HG03196 (cell line): Measurements from ENCODE around the gene GRIN2B.

Experiments used
- ATAC-seq: cut with Tn5 transposase; IDR thresholded peaks from one replicate; pipeline ENCODE4 v1.9.1; 2021; ENCODE audit not compliant: unreplicated experiment

The GRIN2B gene

DNA sequence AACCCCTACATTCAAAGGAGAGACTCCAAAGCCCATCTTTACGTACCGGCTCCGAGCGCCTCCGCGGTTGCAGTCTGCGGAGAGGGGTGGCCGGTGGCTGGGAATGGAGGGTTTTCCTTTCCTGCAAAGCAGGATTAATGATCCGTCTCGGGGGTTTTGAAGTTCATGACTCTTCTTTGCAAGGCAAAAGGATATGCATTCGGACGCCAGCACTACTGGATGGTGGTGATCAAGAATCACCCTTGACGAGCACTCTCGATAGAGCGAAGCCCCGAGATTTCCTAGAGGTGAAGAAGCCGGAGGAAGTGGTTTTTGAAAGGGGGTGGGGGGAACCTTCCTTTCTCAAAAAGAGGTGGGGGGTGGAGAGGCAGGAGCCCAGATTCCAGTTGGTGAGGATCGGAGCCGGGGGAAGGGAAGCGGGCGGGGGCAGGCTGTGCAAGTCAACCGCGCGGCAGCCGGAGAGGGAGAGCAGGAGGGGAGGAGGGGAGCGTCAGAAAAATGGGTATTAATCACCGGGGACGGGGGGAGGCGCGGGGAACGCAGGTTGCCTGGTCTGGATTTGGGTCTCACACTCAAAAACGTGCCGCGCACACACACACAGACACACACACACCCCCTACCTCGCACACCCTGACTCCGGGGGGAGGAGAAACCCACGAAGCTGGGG is at the start of gene GRIN2B:
TSS of gene GRIN2B (minus strand) at position 307 of the 667 bp plus-strand sequence. CDS start 115,394 bp downstream, outside the sequence.
- ATAC-seq: no peak

DNA sequence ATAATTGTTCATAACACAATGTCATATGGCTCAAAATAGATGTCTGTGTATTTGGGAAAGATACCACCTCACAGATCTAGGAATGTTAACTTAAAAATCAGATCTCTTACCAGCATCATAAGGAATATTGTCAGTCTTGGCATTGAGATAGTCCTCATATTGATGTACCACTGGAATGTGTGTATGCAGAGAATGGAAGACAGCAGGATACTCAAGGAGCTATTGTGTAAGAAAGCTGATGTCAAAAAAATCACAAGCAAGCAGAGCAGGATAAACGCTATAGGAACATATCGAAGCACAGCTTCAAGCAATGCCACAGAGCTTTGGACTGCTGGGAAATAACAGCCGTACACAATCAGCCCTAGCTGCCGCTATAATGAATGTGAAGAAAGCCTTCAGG is 45.1 kb upstream of the GRIN2B start:
- ATAC-seq: no peak

DNA sequence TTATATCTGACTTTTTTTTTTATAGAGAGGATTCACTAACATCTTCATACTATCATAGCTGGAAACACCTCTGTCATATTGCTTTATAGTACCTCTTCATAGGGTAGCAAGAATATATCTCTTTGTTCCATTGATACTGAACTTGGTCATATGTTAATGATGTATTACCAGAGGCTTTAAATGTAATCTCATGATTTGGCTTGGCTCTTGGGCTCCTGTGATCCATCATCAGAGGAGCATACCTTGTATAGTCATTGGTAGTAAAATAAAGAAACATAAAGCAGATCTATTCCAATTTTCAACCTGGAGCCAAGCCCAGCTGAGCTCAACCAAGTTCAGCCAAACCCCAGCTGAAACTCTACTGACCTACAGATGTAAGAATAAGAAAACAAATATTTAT is 43.2 kb upstream of the GRIN2B start:
- no peak for ATAC-seq

DNA sequence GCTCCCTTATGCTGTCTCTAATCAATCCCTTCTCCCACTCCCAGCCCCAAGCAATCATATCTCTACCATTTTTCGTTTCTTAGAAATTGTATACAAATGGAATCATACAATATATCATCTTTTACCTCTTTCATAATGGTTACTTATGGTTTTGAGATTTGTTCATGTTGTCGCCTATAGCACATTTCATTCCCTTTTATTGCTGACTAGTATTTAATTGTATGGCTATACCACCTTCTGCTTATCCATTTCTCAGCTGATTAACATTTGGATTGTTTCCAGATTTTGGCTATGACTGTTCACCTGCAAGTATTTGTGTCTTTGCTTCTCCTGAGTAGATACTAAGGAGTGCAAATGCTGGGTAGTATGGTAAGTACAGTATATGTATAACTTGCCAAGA is 36.7 kb upstream of the GRIN2B start:
- ATAC-seq: no peak

DNA sequence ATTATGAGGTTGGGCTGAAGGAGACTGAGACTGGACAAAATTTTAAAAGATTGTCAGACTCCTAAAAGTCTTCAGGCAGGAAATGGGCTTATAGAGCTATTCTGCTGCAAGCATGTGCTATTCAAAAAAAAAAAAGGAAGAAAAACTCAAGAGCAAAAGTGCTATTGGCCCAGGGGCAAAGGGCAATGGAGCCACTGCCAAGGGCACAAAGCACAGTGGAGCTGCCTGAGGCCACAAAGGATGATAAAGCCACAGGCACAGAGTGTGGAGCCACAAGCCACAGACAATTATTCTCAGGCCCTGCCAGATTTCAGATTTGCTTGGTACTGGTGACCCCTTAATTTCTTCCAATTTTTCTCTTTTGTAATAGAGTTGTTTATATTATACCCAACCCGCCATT is 29.6 kb upstream of the GRIN2B start:
- no peak for ATAC-seq

DNA sequence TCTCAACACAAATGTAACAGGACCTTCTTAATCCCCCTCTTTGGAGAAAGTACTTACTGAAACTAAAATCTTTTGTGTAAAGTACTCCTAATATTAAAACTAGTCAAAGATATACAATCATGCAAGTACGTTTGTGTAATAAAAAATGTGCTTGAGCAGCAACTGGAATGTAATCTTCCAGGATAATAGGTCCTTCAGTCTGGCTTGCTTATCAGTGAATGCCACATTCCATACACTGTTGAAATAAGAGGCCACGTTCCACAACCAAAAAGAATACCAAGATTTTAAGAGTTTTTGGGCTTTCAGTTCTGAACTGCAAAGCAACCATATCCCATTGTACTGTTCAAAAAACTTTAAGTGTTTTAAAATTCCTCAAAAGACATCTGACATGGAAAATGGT is 26.2 kb upstream of the GRIN2B start:
- no peak for ATAC-seq

DNA sequence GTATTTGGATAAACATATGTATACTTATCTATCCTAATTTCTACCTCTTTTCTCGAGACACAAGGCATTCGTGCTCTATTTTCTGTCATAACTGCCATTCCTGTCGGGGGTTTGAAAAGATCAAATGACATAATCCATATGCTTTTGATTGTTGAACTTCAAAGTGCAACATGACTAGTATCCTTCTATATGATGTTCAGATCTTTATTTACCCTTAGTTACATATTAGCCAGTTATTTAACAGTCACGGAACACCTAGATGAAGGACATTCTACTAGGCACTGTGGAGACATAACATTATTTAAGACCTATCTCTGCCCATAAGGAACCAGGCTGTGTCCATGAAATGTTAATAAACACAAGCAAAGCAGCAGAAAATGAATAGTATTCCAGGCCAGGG is 11.2 kb upstream of the GRIN2B start:
- no peak for ATAC-seq

DNA sequence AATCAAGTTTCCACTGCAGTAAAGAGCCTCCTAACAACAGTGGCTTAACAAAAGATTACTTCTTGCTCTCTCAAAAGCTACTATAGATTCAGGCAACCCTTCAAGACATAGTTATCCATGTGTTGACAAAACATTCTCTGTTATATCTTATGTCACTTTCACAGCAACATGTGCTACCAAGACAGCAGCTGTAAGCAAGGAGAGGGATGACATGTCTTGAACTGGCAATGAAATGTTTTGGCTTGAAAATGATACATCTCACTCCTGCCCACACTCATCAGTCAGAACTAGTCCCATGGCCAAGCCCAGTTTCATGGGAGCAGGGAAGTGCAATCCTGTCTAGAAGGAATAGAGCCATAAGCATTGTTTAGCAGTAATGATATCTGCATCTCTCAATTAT is 10.7 kb upstream of the GRIN2B start:
- ATAC-seq: no peak

DNA sequence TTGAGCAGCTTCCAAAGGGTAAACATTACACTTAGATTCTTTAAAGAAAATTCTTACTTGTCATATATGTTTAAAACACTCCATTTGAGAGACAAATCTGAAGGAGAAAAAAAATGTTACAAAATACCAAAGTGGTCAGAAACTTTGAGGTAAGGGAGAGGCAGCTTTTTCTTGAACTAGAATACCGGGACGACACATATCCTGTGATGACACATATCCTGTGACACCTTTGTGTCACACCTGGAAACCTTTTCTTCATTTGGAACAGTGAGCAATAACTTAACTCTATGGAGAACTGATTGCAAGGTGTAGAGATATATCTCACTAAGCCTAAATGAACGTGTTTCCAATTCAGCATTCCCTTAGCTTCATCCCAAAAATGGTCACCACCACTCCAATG is 4.6 kb upstream of the GRIN2B start:
- ATAC-seq: no peak

DNA sequence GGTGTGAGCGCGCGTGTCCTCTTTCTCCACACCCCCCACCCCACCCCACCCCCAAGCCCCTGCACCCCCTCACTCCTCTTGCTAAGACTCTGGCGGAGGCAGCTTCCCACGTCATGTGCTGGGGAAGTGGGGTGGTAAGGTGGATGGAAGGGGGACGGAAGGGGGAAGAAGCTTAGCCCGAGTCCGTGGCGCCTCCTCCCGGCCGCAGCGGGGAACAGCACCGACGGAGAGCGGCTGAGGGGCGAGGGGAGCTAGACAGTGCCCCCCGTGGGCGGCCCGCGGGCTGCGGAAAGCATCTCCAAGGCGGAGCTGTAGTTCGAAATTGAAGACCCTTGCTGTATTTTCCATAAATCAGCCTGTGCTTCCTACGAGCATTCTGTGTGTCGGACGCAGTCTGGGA is 588 bp upstream of the GRIN2B start:
- no peak for ATAC-seq

DNA sequence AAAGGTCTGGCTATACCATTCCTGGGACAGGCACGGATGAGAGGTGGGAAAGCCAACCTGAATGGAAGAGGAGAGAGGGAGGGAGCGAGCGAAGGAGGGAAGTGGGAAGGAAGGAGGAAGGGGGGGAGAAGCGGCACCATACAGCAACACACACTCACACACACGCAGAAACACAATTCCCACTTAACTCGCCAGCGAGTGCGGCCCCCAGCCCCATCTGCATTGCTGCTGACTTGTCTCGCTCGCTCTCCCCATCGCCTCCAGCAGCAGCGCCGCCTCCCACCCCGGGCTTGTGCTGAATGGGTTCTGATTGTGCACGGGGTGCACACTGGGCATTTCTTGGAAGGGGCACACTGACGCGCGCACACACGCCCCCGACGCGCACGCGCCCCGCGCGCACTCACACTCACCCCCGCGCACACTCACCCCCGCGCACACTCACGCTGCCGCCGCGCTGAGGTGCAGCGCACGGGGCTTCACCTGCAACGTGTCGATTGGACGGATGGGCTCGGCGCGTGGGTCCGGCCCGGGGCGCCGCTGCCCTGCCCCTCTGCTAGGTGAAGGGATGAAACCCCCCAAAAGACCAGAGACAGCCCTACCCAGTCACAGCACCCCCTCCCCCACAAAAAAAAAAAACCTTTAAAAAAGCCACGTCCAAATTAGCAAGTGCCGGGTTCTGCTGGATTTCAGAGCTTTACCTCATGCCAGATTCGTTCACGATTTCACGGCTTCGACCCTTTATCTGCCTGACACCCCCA is 685 bp downstream of the GRIN2B start:
- ATAC-seq: no peak

DNA sequence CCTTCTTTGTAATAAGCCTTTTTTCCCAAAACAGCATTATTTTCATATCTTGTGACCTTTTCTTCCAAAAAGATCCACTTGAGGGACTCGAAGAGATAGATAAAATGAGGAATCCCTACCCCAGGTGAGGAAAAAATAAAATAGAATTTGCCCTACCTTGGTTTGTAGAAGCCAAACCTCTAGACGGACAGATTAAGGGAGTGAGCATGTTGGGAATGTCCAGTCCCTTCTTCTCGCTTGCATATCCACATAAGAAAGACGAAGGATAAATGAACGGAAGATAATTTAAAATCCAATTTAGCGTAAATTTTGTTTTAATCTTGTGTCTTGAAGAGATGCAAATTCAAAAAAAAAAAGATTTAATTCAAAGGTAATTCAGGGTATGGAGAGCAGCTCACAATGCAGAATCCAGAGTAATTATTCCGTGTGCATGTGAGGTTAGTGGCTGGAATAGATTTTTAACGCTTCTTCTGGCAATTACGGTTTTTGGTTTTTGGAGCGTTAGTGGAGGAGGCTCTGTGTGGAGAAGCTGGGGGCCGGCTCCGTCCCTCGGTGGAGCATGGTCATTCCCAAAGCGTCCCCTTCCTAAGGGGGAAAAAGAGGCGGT is 1.5 kb downstream of the GRIN2B start:
- ATAC-seq: no peak

DNA sequence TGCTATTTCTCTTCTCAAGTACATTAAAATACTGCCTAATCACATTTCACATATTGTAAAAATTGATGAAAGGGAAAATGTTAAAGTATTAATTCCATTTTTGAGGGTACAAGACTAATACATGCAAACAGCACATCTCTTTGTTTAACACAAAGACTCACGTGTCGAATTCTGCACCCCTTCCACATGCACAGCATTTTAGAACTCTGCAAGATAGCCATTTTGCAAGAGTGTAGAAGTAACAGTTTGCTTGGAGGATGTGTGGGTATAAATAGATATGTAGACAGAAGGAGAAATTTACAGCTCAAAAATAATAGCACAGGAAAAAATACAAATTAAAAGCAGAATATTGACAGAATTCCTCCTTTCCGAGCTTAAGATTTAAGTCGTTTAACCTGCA is 2.5 kb downstream of the GRIN2B start:
- ATAC-seq: no peak

DNA sequence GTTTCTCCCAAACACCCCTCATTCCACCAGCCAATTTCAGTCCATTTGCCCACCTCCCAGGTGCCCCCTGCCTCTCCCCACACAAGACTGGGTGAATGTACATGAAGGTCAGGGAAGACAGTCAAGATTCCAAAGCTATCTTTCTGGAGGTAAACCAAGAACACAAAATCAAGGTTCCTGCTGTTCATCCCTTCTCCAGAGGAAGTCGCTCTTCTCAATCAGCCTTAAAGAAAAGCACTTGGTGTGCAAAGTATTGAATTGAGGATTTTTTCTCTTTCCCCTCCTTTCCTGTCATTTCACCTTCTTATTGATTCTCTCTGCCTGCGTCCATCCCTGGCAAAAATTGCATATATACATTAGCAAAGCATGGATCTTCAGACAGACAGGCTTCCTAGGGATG is 4.5 kb downstream of the GRIN2B start:
- no peak for ATAC-seq

DNA sequence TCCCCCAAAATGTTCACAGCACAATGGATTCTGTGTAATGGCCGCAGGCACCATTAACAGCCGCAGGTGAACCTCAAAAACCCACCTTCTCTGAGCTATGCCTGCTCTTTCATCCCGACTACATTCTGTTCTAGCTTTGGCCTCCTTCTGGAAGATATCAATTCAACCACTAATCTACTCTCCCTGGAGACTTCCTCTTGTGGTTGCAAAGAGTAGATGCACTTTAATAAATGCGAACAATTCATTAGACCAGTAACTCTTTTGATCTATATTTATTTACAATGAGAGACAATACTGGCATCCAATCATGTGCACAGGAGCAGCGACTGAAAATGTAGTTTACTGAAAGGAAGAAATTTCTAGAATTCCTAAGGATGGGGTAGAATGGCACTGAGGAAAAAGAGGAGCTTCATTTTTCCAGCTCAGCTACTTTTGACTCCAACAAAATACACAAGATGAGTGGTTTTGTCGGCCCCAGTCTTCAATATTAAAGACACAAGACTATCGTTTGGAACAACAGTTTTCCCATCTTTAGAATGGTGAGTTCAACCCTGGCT is 5.3 kb downstream of the GRIN2B start:
- ATAC-seq: no peak

DNA sequence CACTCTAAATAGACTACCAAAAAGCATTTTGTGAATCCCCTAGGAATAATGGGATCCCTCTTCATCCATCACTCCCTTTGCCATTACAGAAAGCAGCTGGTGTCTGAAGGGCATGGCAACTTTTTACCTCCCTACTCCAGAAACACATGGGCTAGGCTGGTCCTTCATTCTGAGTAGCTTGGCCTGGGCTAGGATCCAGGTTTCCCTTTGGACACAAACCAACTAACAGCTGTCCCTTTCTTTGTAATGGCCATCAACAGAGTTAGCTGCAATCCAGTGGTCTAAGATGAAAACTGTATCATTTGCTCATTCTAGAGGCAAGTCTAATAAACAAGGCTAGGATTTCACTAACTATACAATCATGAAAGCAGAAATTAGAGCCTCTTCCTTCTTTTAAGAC is 7.4 kb downstream of the GRIN2B start:
- ATAC-seq: no peak

DNA sequence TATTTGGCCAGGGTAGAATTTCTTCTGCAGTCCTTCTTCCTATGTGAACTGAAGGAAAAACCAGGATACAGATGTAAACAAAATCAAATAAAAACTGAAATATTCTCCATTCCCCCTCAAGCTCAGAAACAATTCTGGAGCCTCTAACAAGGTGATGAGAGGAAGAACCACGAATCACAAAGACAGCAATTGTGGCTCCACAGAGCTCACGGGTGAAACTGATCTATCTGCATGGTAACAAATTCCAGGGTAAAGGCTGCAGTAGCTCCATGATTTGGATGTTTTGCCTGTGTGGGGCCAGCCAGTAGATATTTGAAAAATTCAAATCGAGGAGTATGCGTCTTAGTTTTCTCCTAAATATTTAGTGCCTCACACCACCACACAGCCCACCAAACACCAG is 10.6 kb downstream of the GRIN2B start:
- no peak for ATAC-seq

DNA sequence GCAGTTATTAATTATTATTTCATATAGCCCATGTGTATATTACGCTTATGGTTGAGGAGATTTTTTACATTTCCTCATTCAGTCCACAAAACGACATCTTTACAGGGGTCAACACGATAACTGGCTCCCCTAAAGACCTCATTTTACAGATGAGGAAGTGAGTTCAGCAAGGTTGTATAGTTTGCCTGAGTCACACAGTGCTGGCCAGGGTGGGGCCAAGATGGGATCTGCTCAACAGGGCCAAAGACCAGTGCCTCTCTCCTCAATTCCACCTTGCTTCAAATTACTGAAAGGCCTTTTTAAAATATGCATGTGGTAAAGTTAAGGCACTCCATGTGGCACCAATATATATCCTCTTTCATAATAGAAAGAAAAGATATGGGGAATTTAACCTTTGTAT is 13.1 kb downstream of the GRIN2B start:
- ATAC-seq: no peak

DNA sequence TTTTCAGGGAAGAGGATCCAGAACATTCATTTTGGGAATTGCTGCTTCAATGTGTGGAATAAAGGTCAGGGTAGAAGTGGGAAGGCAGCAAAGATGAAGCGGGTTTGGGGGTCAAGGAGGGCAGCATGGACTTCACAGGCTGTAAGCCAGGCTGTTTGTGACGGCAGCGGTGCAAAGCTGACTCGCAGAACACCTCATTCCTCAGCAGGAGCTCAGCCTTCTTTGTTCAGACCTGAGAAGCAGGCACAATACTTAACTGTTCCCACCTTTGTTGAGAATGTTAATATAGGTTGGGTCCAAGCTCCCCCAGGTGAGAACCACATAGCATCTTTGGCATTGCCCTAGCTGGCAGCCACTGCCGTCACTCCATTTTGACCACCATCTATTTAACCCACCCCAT is 16.7 kb downstream of the GRIN2B start:
- ATAC-seq: no peak

DNA sequence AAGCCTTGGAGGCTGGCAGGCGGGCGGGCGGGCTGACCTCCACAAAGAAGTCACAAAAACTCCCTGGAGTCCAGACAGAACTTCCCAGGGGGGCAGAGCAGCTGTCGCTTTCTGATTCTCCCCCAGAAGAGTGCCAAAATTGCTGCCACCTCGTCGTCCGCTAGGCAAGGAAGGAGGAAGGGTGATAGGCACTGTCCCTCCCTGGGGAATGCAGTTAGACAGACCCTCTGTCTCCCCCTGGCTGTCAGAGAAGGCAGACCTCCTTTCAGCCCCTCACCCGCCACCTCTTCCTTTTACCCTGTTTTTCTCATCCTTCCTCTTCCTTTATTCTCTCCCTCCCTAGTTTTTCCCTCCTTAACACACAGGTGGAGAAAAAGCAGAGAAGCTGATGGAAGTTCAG is 18.7 kb downstream of the GRIN2B start:
- ATAC-seq: no peak

DNA sequence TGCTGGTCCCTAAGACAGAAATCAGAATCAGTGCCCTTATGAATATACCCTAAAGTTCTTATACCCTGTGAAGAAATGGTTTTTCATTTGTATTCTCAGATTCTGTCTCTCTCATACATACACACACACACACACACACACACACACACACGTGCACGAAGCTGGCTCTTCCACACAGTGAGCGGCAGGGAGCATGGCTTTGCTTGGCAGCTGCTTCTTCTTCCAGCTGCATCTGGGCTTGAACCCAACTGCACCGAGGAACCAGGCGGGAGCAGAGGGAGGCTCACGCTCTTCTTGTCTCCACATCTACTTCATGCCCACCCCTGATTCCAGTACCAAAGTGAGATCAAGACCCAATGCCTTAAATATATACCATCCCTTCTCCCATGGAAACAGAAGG is 19.4 kb downstream of the GRIN2B start:
- ATAC-seq: no peak

DNA sequence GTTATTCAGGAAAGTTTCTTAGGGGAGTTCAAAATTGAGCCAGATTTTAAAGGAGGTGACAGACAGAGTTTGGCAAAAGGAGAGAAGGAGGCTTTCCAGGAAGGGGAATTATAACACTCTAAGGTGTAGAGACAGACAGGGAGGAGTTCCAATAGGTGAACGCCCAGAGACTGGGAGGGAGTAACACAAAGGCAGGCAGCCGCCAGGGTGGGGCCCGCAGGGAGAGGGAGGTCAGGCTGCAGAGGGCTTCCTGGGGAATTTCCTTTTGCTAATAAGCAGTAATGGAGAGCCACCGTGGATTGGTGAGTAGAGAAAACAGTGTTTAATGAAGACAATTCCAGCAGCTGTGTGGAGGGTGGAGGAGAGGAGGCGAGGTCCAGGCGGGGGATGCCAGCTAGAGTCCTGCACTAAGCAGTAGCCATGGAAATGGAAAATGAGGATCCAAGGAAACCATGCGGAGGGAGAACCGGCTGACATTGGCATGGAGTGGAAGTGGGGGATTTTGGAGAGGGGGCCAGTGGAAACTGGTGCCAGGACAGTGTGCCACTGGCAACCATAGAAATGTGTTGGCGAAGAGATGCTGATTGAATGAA is 22.2 kb downstream of the GRIN2B start:
- ATAC-seq: no peak
